ENCODE measurements around the gene NUDT3.

Gene NUDT3

GRCh38 chr6:34285448-34286164, 106.9 kb downstream of the NUDT3 start:
- TF ChIP-seq TCF12 (IDR thresholded peaks at IDR 0.05; ENCODE audit: low read depth): no peak

- no peak for TF ChIP-seq TCF12 (IDR thresholded peaks at IDR 0.05; ENCODE audit: low read depth)
- TF ChIP-seq YY1 (IDR thresholded peaks at IDR 0.05; ENCODE audit: low read depth): no peak
- TF ChIP-seq REST (IDR thresholded peaks at IDR 0.05; ENCODE audit: low read depth): no peak
Measured at GRCh38 chr6:34284563-34285447, 107.7 kb downstream of the NUDT3 start.

GRCh38 chr6:34281702-34282334, 110.7 kb downstream of the NUDT3 start:
- TF ChIP-seq REST (IDR thresholded peaks at IDR 0.05; ENCODE audit: low read depth): no peak
- no peak for TF ChIP-seq TAF1 (IDR thresholded peaks at IDR 0.05; ENCODE audit: low read depth)
- TF ChIP-seq CEBPB (IDR thresholded peaks at IDR 0.05): no peak
- no peak for TF ChIP-seq EP300 (IDR thresholded peaks at IDR 0.05; ENCODE audit: borderline replicate concordance)
- no peak for TF ChIP-seq RAD21 (IDR thresholded peaks at IDR 0.05; ENCODE audit: low read depth)
- no peak for TF ChIP-seq NFIC (IDR thresholded peaks at IDR 0.05)
- TF ChIP-seq YY1 (IDR thresholded peaks at IDR 0.05; ENCODE audit: low read depth): no peak
- TF ChIP-seq EGR1 (IDR thresholded peaks at IDR 0.05): no peak
- TF ChIP-seq FOXM1 (IDR thresholded peaks at IDR 0.05; ENCODE audit: borderline replicate concordance, low read depth): no peak
- TF ChIP-seq ZBTB7A (IDR thresholded peaks at IDR 0.05; ENCODE audit: low read depth): no peak
- TF ChIP-seq CREB1 (IDR thresholded peaks at IDR 0.05; ENCODE audit: low read depth): no peak
- no peak for TF ChIP-seq MAX (IDR thresholded peaks at IDR 0.05)
- no peak for TF ChIP-seq TEAD4 (IDR thresholded peaks at IDR 0.05)
- no peak for TF ChIP-seq USF1 (IDR thresholded peaks at IDR 0.05)
- TF ChIP-seq TCF12 (IDR thresholded peaks at IDR 0.05; ENCODE audit: low read depth): no peak

- TF ChIP-seq USF1 (IDR thresholded peaks at IDR 0.05): no peak
Measured at GRCh38 chr6:34280216-34280615, 112.3 kb downstream of the NUDT3 start.

- TF ChIP-seq EGR1 (IDR thresholded peaks at IDR 0.05): no peak
- no peak for TF ChIP-seq EP300 (IDR thresholded peaks at IDR 0.05; ENCODE audit: borderline replicate concordance)
- TF ChIP-seq USF1 (IDR thresholded peaks at IDR 0.05): no peak
- TF ChIP-seq CEBPB (IDR thresholded peaks at IDR 0.05): no peak
Measured at GRCh38 chr6:34278833-34279232, 113.6 kb downstream of the NUDT3 start.

- TF ChIP-seq YY1 (IDR thresholded peaks at IDR 0.05; ENCODE audit: low read depth) (no peak), TEAD4 (IDR thresholded peaks at IDR 0.05) (no peak), EP300 (IDR thresholded peaks at IDR 0.05; ENCODE audit: borderline replicate concordance) (no peak)
Measured at GRCh38 chr6:34277763-34278112, 114.7 kb downstream of the NUDT3 start.
